Brain microvascular endothelial cell (primary cell): ENCODE data around the gene COL1A1.

Experiments
- DNase-seq: peaks from one replicate; pipeline ENCODE4 v3.0.0-alpha.2; 2020
- H3K27ac ChIP-seq: fragments of 250-450 bp; sonication (Bioruptor Pico); 2 replicates; pipeline ENCODE4 v1.5.1; 2020; ENCODE audit warnings: mild to moderate bottlenecking, moderate library complexity
- H3K27me3 ChIP-seq: fragments of 250-450 bp; sonication (Bioruptor Pico); replicated peaks from 2 replicates; pipeline ENCODE4 v1.5.1; 2020; ENCODE audit warnings: mild to moderate bottlenecking
- H3K36me3 ChIP-seq: fragments of 250-450 bp; sonication (Bioruptor Pico); replicated peaks from 2 replicates; pipeline ENCODE4 v1.5.1; 2020; ENCODE audit warnings: mild to moderate bottlenecking
- H3K4me3 ChIP-seq: 2 replicates; pipeline ENCODE4 v1.5.1; 2011; ENCODE audit warnings: low read depth, mild to moderate bottlenecking, control low read depth, low read length, moderate library complexity
- in situ Hi-C: cut with HindIII; loops from 2 replicates; pipeline ENCODE4 v1.10.0; 2017; ENCODE audit warnings: low sequenced_read_pairs, low pct_ligation_motif_present
- TF ChIP-seq, protein P1 (sequence below): IDR thresholded peaks from 2 replicates; pipeline ENCODE4 v1.5.1; 2011; ENCODE audit warnings: low read depth, mild to moderate bottlenecking, moderate library complexity, low read length, control low read depth, inconsistent platforms; ENCODE audit errors: missing control alignments

COL1A1 gene

DNA sequence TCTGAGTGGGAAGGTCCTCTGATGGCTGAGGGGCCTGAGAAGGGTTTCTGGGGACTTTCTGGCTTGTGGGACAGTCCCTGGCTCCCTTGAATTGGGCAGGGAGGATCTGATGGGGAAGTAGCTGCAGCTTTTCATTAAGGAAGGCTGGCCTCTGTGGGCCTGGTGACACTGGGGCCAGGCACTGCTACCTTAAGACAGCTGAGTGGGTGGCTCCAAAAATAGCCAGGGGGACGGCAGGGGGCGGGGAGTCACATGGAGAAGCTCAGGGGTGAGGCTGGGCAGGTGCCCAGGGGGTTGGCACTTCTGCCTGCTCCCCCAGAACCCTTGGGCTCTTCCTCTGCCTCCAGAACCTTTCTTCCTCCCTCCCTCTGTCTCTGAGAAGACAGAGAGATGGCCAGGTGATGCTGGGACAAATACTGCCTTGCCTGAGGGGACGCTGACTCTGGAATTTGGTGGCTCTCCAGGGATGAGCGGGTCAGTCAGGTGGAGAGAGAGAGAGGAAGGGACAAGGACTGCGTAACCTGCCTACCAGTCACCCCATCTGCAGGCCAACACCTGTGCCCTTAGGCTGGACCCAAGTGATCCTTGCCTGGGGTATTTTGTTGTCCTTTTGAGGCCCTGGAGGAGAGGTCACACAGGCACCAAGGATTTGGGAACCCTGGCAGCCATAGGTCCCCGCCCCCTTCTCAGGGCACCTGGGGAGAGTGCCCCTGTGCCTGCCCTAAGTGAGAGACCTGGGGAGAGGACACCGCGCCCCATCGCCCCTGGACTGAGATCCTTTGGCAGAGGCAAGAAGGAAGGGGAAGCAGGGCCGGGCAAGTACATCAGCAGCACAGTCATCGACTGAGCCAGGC lies 37.4 kb downstream of the COL1A1 start:
- Histone ChIP-seq H3K27me3 (no peaks in the 10 kb centered on the region), H3K4me3 (no peak overlapping the region), H3K27ac (no peak overlapping the region), H3K36me3 (no peaks in the 10 kb centered on the region)
- in situ Hi-C loops = no loop called here
- TF ChIP-seq, protein P1, sequence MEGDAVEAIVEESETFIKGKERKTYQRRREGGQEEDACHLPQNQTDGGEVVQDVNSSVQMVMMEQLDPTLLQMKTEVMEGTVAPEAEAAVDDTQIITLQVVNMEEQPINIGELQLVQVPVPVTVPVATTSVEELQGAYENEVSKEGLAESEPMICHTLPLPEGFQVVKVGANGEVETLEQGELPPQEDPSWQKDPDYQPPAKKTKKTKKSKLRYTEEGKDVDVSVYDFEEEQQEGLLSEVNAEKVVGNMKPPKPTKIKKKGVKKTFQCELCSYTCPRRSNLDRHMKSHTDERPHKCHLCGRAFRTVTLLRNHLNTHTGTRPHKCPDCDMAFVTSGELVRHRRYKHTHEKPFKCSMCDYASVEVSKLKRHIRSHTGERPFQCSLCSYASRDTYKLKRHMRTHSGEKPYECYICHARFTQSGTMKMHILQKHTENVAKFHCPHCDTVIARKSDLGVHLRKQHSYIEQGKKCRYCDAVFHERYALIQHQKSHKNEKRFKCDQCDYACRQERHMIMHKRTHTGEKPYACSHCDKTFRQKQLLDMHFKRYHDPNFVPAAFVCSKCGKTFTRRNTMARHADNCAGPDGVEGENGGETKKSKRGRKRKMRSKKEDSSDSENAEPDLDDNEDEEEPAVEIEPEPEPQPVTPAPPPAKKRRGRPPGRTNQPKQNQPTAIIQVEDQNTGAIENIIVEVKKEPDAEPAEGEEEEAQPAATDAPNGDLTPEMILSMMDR = no peak
- DNase-seq = no peak

DNA sequence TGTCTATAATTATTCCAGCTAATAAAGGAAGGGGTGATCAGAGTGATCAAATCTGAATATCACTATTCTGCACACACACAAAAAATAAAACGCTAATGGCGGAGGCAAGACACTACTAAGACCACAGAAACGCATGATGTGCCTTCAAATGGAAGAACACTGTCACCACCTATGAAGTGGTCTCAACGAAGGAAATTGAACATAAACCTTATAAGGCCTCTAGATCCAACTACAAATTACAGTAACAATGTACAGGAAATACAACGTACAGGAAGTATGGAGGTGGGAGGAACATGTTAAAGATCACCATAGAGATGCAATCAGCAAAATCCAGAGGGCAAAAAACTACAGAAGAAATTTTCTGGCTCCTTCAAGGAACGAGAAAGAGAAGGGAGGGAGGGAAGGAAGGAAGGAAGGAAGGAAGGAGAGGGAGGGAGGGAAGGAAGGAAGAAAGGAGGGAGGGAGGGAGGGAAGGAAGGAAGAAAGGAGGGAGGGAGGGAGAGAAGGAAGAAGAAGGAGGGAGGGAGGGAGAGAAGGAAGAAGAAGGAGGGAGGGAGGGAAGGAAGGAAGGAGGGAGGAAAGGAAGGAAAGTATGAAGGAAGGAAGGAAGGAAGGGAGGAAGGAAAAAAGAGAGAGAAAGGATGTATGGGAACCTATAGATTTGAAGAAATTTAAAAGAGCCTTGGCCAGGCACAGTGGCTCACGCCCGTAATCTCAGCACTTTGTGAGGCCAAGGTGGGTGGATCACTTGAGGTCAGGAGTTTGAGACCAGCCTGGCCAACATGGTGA lies 38.8 kb downstream of the COL1A1 start:
- Histone ChIP-seq H3K36me3 (no peaks in the 10 kb centered on the region), H3K27me3 (no peaks in the 10 kb centered on the region), H3K27ac (no peak overlapping the region), H3K4me3 (no peak overlapping the region)
- no peak for DNase-seq
- TF ChIP-seq, protein P1 = no peak
- in situ Hi-C loops = no loop called here

DNA sequence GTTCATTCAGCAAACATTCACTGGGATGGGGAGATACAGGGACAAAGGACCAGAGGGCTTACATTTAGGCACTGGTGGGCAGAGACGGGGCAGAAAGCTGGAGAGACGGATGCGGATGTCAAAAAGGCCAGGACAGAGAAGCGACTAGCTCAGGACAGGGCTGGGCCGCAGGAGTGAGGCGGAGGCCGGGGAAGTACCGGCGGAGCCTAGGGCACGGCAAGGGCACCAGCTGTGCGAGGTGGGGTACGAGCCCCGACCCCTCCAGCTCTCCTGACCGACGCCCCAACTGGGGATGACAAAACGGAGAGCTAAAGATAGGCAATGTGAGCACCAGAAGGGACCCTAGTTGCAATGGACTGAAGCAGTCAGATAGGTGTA lies 39.5 kb downstream of the COL1A1 start:
- no peaks in the 10 kb centered on the region for H3K36me3 ChIP-seq
- no peaks in the 10 kb centered on the region for H3K27me3 ChIP-seq
- no peak overlapping the region for H3K27ac ChIP-seq
- H3K4me3 ChIP-seq = peak overlapping the region; percentile 71
- DNase-seq = no peak
- TF ChIP-seq, protein P1 = no peak
- in situ Hi-C loops = no loop called here

DNA sequence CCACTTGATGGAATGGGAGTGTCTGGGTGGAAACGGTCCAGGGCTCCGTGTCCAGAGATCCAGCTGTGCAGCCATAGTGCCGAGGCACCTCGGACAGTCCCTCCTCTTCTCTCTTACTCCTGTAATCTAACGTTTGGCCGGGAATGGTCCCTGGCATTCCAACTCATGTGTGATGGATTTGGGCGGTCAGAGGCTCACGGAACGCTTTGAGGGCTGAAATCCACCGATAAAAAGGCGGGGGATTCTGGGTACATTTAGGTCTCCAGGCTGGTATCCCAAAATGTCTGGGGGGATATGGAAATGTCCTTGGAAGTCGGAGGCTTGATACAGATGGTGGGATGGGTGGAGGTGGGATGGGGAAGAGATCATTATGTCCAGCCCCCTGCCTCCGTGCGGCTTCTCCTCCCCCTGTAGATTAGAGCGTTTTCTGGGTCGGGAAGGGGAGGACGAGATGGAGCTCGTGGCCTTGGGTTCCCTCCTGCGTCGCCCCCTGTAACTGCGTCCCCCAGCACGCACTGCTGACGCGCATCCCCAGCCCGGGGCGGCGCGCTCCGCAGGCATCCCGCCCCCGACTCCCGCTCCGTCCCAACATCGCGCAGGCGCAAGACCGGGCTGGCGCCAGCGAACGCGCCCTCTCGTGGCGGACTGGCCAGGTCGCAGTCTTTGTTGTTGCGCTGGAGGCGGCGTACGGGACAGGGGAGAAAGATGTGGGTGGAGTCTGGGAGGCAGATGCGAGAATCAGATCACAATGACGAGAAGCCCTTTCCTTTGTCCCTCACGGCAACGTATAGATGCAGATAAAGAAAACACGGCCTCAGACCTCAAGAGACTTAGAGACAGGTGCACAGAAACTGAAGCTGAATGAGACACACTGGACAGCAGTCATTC lies 40.2 kb downstream of the COL1A1 start:
- in situ Hi-C loops = no loop called here
- H3K27me3 ChIP-seq = no peaks in the 10 kb centered on the region
- peak overlapping the region; percentile 71 for H3K4me3 ChIP-seq
- TF ChIP-seq, protein P1 = peak; percentile 87
- H3K36me3 ChIP-seq = no peaks in the 10 kb centered on the region
- DNase-seq = peak; percentile 80
- H3K27ac ChIP-seq = no peak overlapping the region

DNA sequence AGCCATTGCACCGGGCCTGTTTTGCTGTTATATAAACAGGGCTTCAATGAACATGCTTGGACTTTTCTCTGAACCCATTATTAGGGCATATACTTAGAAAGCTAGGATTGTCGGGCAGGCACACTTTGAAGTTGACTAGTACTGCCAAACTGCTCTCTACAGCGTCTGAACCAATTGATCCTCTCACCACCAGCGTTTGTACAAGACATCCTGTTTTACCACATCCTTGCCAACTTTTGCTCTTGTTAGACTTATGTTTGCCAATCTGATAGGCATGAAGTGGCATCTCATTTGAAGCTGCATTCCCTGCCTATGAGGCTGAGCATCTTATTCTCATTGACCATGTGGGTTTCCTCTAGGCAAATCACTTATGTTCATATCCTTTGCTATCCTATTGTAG lies 43.5 kb downstream of the COL1A1 start:
- no peak for DNase-seq
- Histone ChIP-seq H3K27ac (no peak overlapping the region), H3K4me3 (no peak overlapping the region), H3K27me3 (no peaks in the 10 kb centered on the region), H3K36me3 (no peaks in the 10 kb centered on the region)
- in situ Hi-C loops = no loop called here
- TF ChIP-seq, protein P1 = no peak
